Activated T-cell treated with anti-CD3 and anti-CD28 coated beads, Interleukin-2, amount 50 U/mL, for 48 hours (primary cell): ENCODE results near the gene CCR8.
"Not testable (repeated sequence)": the region's sequence is repeated elsewhere in the genome, so short reads cannot be mapped to it uniquely, and the experiment has no call there.

Experiments used
- DNase-seq, 2 experiments: peaks; one replicate each; pipeline ENCODE4 v3.0.0-alpha.2; 2020

The CCR8 gene

GRCh38 chr3:39317571-39318169 lies 11.8 kb upstream of the CCR8 start:
- no peak for DNase-seq

GRCh38 chr3:39318301-39318700 lies 11.2 kb upstream of the CCR8 start:
- no peak for DNase-seq

GRCh38 chr3:39319249-39319648 lies 10.3 kb upstream of the CCR8 start:
- no peak for DNase-seq

GRCh38 chr3:39321574-39321983 lies 7.9 kb upstream of the CCR8 start:
- not testable (repeated sequence) for DNase-seq

GRCh38 chr3:39322209-39322715 lies 7.2 kb upstream of the CCR8 start:
- not testable (repeated sequence) for DNase-seq

GRCh38 chr3:39322936-39323335 lies 6.6 kb upstream of the CCR8 start:
- DNase-seq, result no peak

GRCh38 chr3:39323494-39323893 lies 6.0 kb upstream of the CCR8 start:
- DNase-seq, result no peak

GRCh38 chr3:39325236-39325635 lies 4.3 kb upstream of the CCR8 start:
- DNase-seq, result no peak

- no peak for DNase-seq
Observed at GRCh38 chr3:39327053-39327745, 2.3 kb upstream of the CCR8 start.

GRCh38 chr3:39327746-39328349 lies 1.7 kb upstream of the CCR8 start:
- DNase-seq, result peak; percentile 39 to 43

- DNase-seq, result no peak
Observed at GRCh38 chr3:39330824-39331223, 1.3 kb downstream of the CCR8 start.

- DNase-seq, result no peak
Observed at GRCh38 chr3:39332525-39332924, 3.0 kb downstream of the CCR8 start.

GRCh38 chr3:39333607-39334006 lies 4.1 kb downstream of the CCR8 start:
- no peak for DNase-seq

GRCh38 chr3:39334205-39334604 lies 4.7 kb downstream of the CCR8 start:
- DNase-seq, result no peak

GRCh38 chr3:39338201-39338600 lies 8.7 kb downstream of the CCR8 start:
- DNase-seq, result no peak

- DNase-seq, result no peak
Observed at GRCh38 chr3:39339086-39339485, 9.6 kb downstream of the CCR8 start.

- no peak for DNase-seq
Observed at GRCh38 chr3:39343076-39343717, 13.7 kb downstream of the CCR8 start.

- no peak for DNase-seq
Observed at GRCh38 chr3:39343760-39344159, 14.3 kb downstream of the CCR8 start.

- DNase-seq, result no peak
Observed at GRCh38 chr3:39344746-39345344, 15.3 kb downstream of the CCR8 start.

GRCh38 chr3:39346785-39347585 lies 17.5 kb downstream of the CCR8 start:
- no peak for DNase-seq

GRCh38 chr3:39347586-39347876 lies 18.0 kb downstream of the CCR8 start:
- DNase-seq, result no peak

- DNase-seq, result no peak
Observed at GRCh38 chr3:39349080-39349479, 19.6 kb downstream of the CCR8 start.

GRCh38 chr3:39350714-39351113 lies 21.2 kb downstream of the CCR8 start:
- no peak for DNase-seq
